ENCODE data around the gene FGF2. TPM values are rescaled to one million over a fixed set of nuclear protein-coding genes. Genes with fewer than 3 reads are reported as not detected.

FGF2 gene
- total RNA-seq, 1 experiment from 2014 or later: 99.0 TPM

DNA sequence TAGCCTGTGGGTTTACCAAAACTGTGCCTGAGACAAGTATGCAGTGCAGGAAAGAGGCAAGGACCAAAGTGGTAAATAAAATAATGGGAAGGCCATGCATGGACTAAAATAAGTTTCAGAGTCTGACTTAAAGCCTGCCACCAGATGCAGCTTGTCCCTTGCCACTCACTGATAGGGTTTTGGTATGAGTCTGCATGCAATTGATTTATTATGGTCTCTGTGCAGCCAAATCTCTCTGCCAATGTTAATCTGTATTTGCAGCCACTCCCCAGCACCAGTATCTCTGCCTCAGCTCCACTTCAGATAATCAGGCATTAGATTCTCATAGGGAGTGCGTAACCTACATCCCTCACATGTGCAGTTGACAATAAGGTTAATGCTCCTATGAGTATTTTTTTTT lies 5.5 kb upstream of the FGF2 start:
- Histone ChIP-seq H4K91ac (ENCODE audit: insufficient read length, low read depth, low read length) (no peak overlapping the region), H2BK12ac (ENCODE audit: insufficient read length, low read depth, low read length) (no peak overlapping the region), H3K23me2 (ENCODE audit: insufficient read length, low read depth, low read length, poor library complexity, severe bottlenecking) (peaks cover 3% of the 10 kb centered on the region), H3K79me2 (ENCODE audit: insufficient read depth, low read length) (no peaks in the 10 kb centered on the region; the same call in 1 of the 2 replicates), H3K4me2 (ENCODE audit: insufficient read depth, insufficient read length, low read length) (no peak overlapping the region), H3K27ac (ENCODE audit: insufficient read length, low read depth, low read length) (no peak overlapping the region), H3K56ac (ENCODE audit: insufficient read length, low read depth, low read length) (no peak overlapping the region), H2BK20ac (ENCODE audit: low read depth, low read length, poor library complexity, severe bottlenecking) (no peak overlapping the region), H4K5ac (ENCODE audit: insufficient read length, low read depth, low read length) (no peak overlapping the region), H3K9me3 (ENCODE audit: control insufficient read depth, low read depth, low read length) (no peaks in the 10 kb centered on the region), H2BK15ac (ENCODE audit: low read depth, low read length) (no peak overlapping the region), H3K14ac (ENCODE audit: insufficient read depth, low read length) (no peak overlapping the region), H2BK120ac (ENCODE audit: low read depth, low read length, poor library complexity, severe bottlenecking) (no peak overlapping the region), H4K8ac (replicated peaks; ENCODE audit: insufficient read length, low read depth, low read length) (no peak overlapping the region), H3K9ac (ENCODE audit: extremely low read depth, insufficient read length, low read length) (no peak overlapping the region), H3K18ac (ENCODE audit: insufficient read length, low read depth, low read length) (no peak overlapping the region), H3K27me3 (ENCODE audit: insufficient read depth, low read length) (no peaks in the 10 kb centered on the region), H4K20me1 (ENCODE audit: control insufficient read depth, insufficient read depth, insufficient read length) (no peaks in the 10 kb centered on the region), H3T11ph (ENCODE audit: low read length) (no peak overlapping the region), H3K4ac (ENCODE audit: low read depth, low read length) (no peak overlapping the region), H3K23ac (ENCODE audit: insufficient read length, low read depth, low read length) (no peak overlapping the region), H3K4me1 (ENCODE audit: insufficient read depth, low read length) (peaks cover 3% of the 10 kb centered on the region; the same call in 1 of the 2 replicates), H2AFZ (ENCODE audit: low read length) (no peak overlapping the region), H3K79me1 (ENCODE audit: insufficient read depth, low read depth, low read length, poor library complexity, severe bottlenecking) (no peaks in the 10 kb centered on the region), H2BK5ac (ENCODE audit: insufficient read length, low read length) (no peak overlapping the region), H2AK5ac (ENCODE audit: insufficient read length, low read length) (no peak overlapping the region)
- no peak for TF ChIP-seq CTCF (conservative IDR thresholded peaks at IDR 0.05)
- Mint-ChIP-seq H3K4me3 (no peak overlapping the region), H3K4me1 (peaks cover 29 to 35% of the 10 kb centered on the region in 2 experiments), H3K9me3 (no peaks in the 10 kb centered on the region), H3K27ac (peak overlapping the region in 2 of 3 experiments; percentile 1 to 82; a peak in 3 of 7 replicates), H3K36me3 (ENCODE audit: insufficient read depth in 1 of 3, low read depth in 3 of 3) (no peaks in the 10 kb centered on the region; a peak in 1 of 7 replicates), H3K27me3 (ENCODE audit: low read depth) (no peaks in the 10 kb centered on the region)
- DNase-seq: no peak
- no CpG with 5 or more reads among the region's 1 CpG for WGBS (ENCODE audit: extremely low coverage, insufficient read length, low lambda C conversion rate)

Data from H9 (cell line).